OCI-LY7 (cell line): ENCODE measurements around the gene OR10V1. TPM values are rescaled to one million over a fixed set of nuclear protein-coding genes. Genes with fewer than 3 reads are reported as not detected.

ENCODE experiments used
- BruUV-seq: library from RNA; stranded (reverse); fragments of 400-500 nt; replicated peaks from 2 replicates; lab custom pipeline; 2021; lab: Mats Ljungman, UMichigan
- CTCF ChIA-PET: fragments of 300-600 bp; sonication (Branson Sonifier 250); formaldehyde crosslinking; loops from one replicate; lab custom pipeline; 2022; ENCODE audit warnings: antibody characterized with exemption; ENCODE audit not compliant: unreplicated experiment; lab: Charles Lee
- POLR2A ChIA-PET: fragments of 300-600 bp; sonication (Branson Sonifier 250); formaldehyde crosslinking; loops from one replicate; lab custom pipeline; 2022; ENCODE audit warnings: antibody characterized with exemption; lab: Charles Lee
- DNase-seq: peaks from one replicate; pipeline ENCODE4 v3.0.0-alpha.2; 2015; ENCODE audit warnings: low spot score
- H2AFZ ChIP-seq: fragments of 200-600 bp; sonication (generic), shearing (Covaris generic); 2 replicates; pipeline ENCODE4 v1.6.1; 2014; ENCODE audit warnings: mild to moderate bottlenecking, antibody characterized with exemption, low read length, moderate library complexity
- H3K27ac ChIP-seq: fragments of 200-600 bp; sonication (generic); 2 replicates; pipeline ENCODE4 v1.5.1; 2014; ENCODE audit warnings: mixed run types, low read depth, mild to moderate bottlenecking, moderate library complexity, low read length, inconsistent platforms; ENCODE audit not compliant: poor library complexity, severe bottlenecking
- H3K36me3 ChIP-seq: fragments of 200-600 bp; sonication (generic); 2 replicates; pipeline ENCODE4 v1.6.1; 2014; ENCODE audit warnings: mild to moderate bottlenecking, antibody characterized with exemption, low read length, moderate library complexity, mixed read lengths; ENCODE audit not compliant: insufficient read depth
- H3K4me1 ChIP-seq: fragments of 200-600 bp; sonication (generic); 2 replicates; pipeline ENCODE4 v1.5.1; 2014; ENCODE audit warnings: mild to moderate bottlenecking, low read length; ENCODE audit not compliant: insufficient read depth, poor library complexity, severe bottlenecking
- H3K4me2 ChIP-seq: fragments of 200-600 bp; sonication (generic); 2 replicates; pipeline ENCODE4 v1.6.1; 2014; ENCODE audit warnings: mild to moderate bottlenecking, low read length
- H3K4me3 ChIP-seq: fragments of 200-600 bp; sonication (generic); 2 replicates; pipeline ENCODE4 v1.5.1; 2014; ENCODE audit warnings: mild to moderate bottlenecking, low read depth, low read length; ENCODE audit not compliant: poor library complexity, severe bottlenecking
- H3K79me2 ChIP-seq: fragments of 200-600 bp; sonication (generic); 2 replicates; pipeline ENCODE4 v1.6.1; 2016; ENCODE audit warnings: low read depth, mild to moderate bottlenecking, low read length, moderate library complexity, mixed read lengths; ENCODE audit not compliant: insufficient read depth
- H3K9me2 ChIP-seq: fragments of 200-600 bp; sonication (generic); 2 replicates; pipeline ENCODE4 v1.6.1; 2016; ENCODE audit warnings: mild to moderate bottlenecking, low read length, mixed read lengths; ENCODE audit not compliant: insufficient read depth
- H3K9me3 ChIP-seq: fragments of 200-600 bp; sonication (generic); 2 replicates; pipeline ENCODE4 v1.6.1; 2014; ENCODE audit warnings: mild to moderate bottlenecking, mixed run types, low read length, mixed read lengths
- H4K20me1 ChIP-seq: fragments of 200-600 bp; sonication (generic); 2 replicates; pipeline ENCODE4 v1.6.1; 2014; ENCODE audit warnings: mild to moderate bottlenecking, antibody characterized with exemption, low read length, moderate library complexity, mixed read lengths; ENCODE audit not compliant: insufficient read depth
- EZH2phosphoT487 ChIP-seq: fragments of 200-600 bp; sonication (generic); IDR thresholded peaks from 2 replicates; pipeline ENCODE4 v1.6.1; 2018; ENCODE audit warnings: low read depth, borderline replicate concordance, mild to moderate bottlenecking, mixed run types, antibody characterized with exemption, low read length, moderate library complexity, mixed read lengths
- intact Hi-C: fragments of 100-400 bp; cut with micrococcal nuclease; formaldehyde crosslinking; loops from one replicate; pipeline ENCODE4 v1.10.0; 2022; ENCODE audit not compliant: unreplicated experiment
- total RNA-seq, 2 experiments: library from RNA; depleted of rRNA in 1 of 2; stranded (reverse); fragments of >200 nt in 1 of 2; shearing (Covaris generic) in 1 of 2; gene quantifications; 2 replicates each; pipeline ENCODE4 v1.2.3, GENCODE V29; 2014 to 2022
- TF ChIP-seq, protein P1 (sequence below): fragments of 200-600 bp; sonication (generic); conservative IDR thresholded peaks from 2 replicates; pipeline ENCODE4 v1.5.1; 2014; ENCODE audit warnings: mild to moderate bottlenecking, antibody characterized with exemption, low read length, moderate library complexity, mixed read lengths

The OR10V1 gene
- total RNA-seq, 2 experiments from 2014 or later, result not detected

- H3K79me2 ChIP-seq, result no peaks in the 10 kb centered on the region
- TF ChIP-seq, protein P1, sequence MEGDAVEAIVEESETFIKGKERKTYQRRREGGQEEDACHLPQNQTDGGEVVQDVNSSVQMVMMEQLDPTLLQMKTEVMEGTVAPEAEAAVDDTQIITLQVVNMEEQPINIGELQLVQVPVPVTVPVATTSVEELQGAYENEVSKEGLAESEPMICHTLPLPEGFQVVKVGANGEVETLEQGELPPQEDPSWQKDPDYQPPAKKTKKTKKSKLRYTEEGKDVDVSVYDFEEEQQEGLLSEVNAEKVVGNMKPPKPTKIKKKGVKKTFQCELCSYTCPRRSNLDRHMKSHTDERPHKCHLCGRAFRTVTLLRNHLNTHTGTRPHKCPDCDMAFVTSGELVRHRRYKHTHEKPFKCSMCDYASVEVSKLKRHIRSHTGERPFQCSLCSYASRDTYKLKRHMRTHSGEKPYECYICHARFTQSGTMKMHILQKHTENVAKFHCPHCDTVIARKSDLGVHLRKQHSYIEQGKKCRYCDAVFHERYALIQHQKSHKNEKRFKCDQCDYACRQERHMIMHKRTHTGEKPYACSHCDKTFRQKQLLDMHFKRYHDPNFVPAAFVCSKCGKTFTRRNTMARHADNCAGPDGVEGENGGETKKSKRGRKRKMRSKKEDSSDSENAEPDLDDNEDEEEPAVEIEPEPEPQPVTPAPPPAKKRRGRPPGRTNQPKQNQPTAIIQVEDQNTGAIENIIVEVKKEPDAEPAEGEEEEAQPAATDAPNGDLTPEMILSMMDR, result no peak
- no peak for TF ChIP-seq EZH2phosphoT487
- DNase-seq, result no peak
- no peaks in the 10 kb centered on the region for H4K20me1 ChIP-seq
- H3K9me3 ChIP-seq, result no peaks in the 10 kb centered on the region
- intact Hi-C loops, result no loop called here
- CTCF ChIA-PET, result no interaction called here
- no peaks in the 10 kb centered on the region for H3K9me2 ChIP-seq
- no peak overlapping the region for H3K4me2 ChIP-seq
- H2AFZ ChIP-seq, result no peak overlapping the region
- POLR2A ChIA-PET, result interaction anchor here (0.5 to 0.9 kb wide), 2 partner anchors 28 to 163 kb away, joined by 3 to 4 read pairs; partner anchors contain the start of gene OR4D9
- no TSS peak for BruUV-seq
- H3K36me3 ChIP-seq, result no peaks in the 10 kb centered on the region
- H3K4me3 ChIP-seq, result no peak overlapping the region
- H3K27ac ChIP-seq, result no peak overlapping the region
- H3K4me1 ChIP-seq, result peaks cover 7% of the 10 kb centered on the region
Observed at GRCh38 chr11:59674291-59674690, 39.4 kb downstream of the OR10V1 start.

- peaks cover 7% of the 10 kb centered on the region for H3K4me1 ChIP-seq
- H4K20me1 ChIP-seq, result no peaks in the 10 kb centered on the region
- no peaks in the 10 kb centered on the region for H3K9me3 ChIP-seq
- TF ChIP-seq, protein P1, result no peak
- no peak for TF ChIP-seq EZH2phosphoT487
- H3K4me2 ChIP-seq, result no peak overlapping the region
- no peak overlapping the region for H2AFZ ChIP-seq
- intact Hi-C loops, result no loop called here
- H3K79me2 ChIP-seq, result peaks cover 3% of the 10 kb centered on the region
- ChIA-PET CTCF (no interaction called here), POLR2A (interaction anchor here (0.9 to 1.1 kb wide), 2 partner anchors 13 to 162 kb away, joined by 3 read pairs; partner anchors contain the start of gene OR4D9)
- no peak overlapping the region for H3K4me3 ChIP-seq
- H3K36me3 ChIP-seq, result no peaks in the 10 kb centered on the region
- H3K9me2 ChIP-seq, result no peaks in the 10 kb centered on the region
- no TSS peak for BruUV-seq
- H3K27ac ChIP-seq, result no peak overlapping the region
- no peak for DNase-seq
Observed at GRCh38 chr11:59673291-59673690, 40.4 kb downstream of the OR10V1 start.

GRCh38 chr11:59671471-59671870, 42.2 kb downstream of the OR10V1 start:
- Histone ChIP-seq H3K36me3 (peaks cover 9% of the 10 kb centered on the region), H3K9me2 (no peaks in the 10 kb centered on the region), H2AFZ (no peak overlapping the region), H4K20me1 (peaks cover 9% of the 10 kb centered on the region; the same call in 1 of the 2 replicates), H3K4me2 (no peak overlapping the region), H3K27ac (no peak overlapping the region), H3K4me1 (peaks cover 19% of the 10 kb centered on the region), H3K4me3 (no peak overlapping the region), H3K9me3 (no peaks in the 10 kb centered on the region), H3K79me2 (peaks cover 22% of the 10 kb centered on the region)
- POLR2A ChIA-PET, result interaction anchor here (0.6 to 2.4 kb wide), 3 partner anchors 18 to 111 kb away, joined by 3 to 5 read pairs (median 4); no protein-coding TSS in a partner anchor
- no peak for TF ChIP-seq EZH2phosphoT487
- TF ChIP-seq, protein P1, result no peak
- no peak for DNase-seq
- CTCF ChIA-PET, result interaction anchor here (1.4 kb wide), 1 partner anchor 56 kb away, joined by 3 read pairs; the partner anchor contains the start of gene OSBP
- intact Hi-C loops, result no loop called here
- BruUV-seq, result no TSS peak
